Natural killer cell (primary cell): Measurements from ENCODE around the gene DDX42. TPM values are rescaled to one million over a fixed set of nuclear protein-coding genes. Genes with fewer than 3 reads are reported as not detected.

Experiments
- ATAC-seq, 3 donors: fragments of 150-1000 bp in 2 of 3; fragments of 200-7000 bp in 1 of 3; cut with Tn5 transposase; 1 replicate in 1 of 3; 2 replicates in 2 of 3; pipeline ENCODE4 v1.10.0; 2021; ENCODE audit warnings: mild to moderate bottlenecking in 2 of 3, moderate library complexity in 2 of 3
- DNase-seq, 2 donors: peaks; one replicate each; pipeline versions ENCODE4 v3.0.0 to v3.0.0-alpha.2; 2013 to 2021; ENCODE audit warnings: mixed read lengths in 1 of 2
- H3K27ac ChIP-seq: one replicate; pipeline ENCODE4 v1.5.1; 2013; ENCODE audit warnings: mild to moderate bottlenecking, low read length
- H3K27me3 ChIP-seq: one replicate; pipeline ENCODE4 v1.6.1; 2013; ENCODE audit warnings: low read length; ENCODE audit not compliant: control insufficient read depth, insufficient read depth
- H3K36me3 ChIP-seq: one replicate; pipeline ENCODE4 v1.6.1; 2013; ENCODE audit warnings: low read length; ENCODE audit not compliant: control insufficient read depth, insufficient read depth
- H3K4me1 ChIP-seq: one replicate; pipeline ENCODE4 v1.6.1; 2013; ENCODE audit warnings: low read length; ENCODE audit not compliant: control insufficient read depth, insufficient read depth
- H3K4me3 ChIP-seq: one replicate; pipeline ENCODE4 v1.5.1; 2013; ENCODE audit warnings: low read length
- H3K9me3 ChIP-seq: one replicate; pipeline ENCODE4 v1.6.1; 2013; ENCODE audit warnings: low read length; ENCODE audit not compliant: control insufficient read depth, insufficient read depth
- H3K27ac Mint-ChIP-seq, 2 donors: one replicate each; pipeline ENCODE4 v1.8.0; 2022; ENCODE audit warnings: mild to moderate bottlenecking in 2 of 2, mixed read lengths in 2 of 2, moderate library complexity in 1 of 2
- H3K27me3 Mint-ChIP-seq, 2 donors: one replicate each; pipeline ENCODE4 v1.8.0; 2022; ENCODE audit warnings: low read depth in 2 of 2, mixed read lengths in 2 of 2
- H3K36me3 Mint-ChIP-seq: one replicate; pipeline ENCODE4 v1.8.0; 2022; ENCODE audit warnings: mixed read lengths
- H3K4me1 Mint-ChIP-seq, 2 donors: one replicate each; pipeline ENCODE4 v1.8.0; 2022; ENCODE audit warnings: mixed read lengths in 2 of 2
- H3K4me3 Mint-ChIP-seq: one replicate; pipeline ENCODE4 v1.8.0; 2022; ENCODE audit warnings: mild to moderate bottlenecking, moderate library complexity, mixed read lengths
- H3K9me3 Mint-ChIP-seq, 2 donors: one replicate each; pipeline ENCODE4 v1.8.0; 2022; ENCODE audit warnings: mixed read lengths in 2 of 2
- whole genome bisulfite sequencing: methylation state at CpG from one replicate; pipeline ENCODE4 v1.1.7; 2013; ENCODE audit warnings: missing lambda C conversion rate; ENCODE audit not compliant: insufficient coverage; 5-methylcytosine and 5-hydroxymethylcytosine counted together
- intact Hi-C: fragments of 100-400 bp; cut with micrococcal nuclease; formaldehyde crosslinking; loops from one replicate; pipeline ENCODE4 v1.14.2; 2022
- total RNA-seq, 4 donors: library from RNA; stranded (reverse); fragments of 120-200 nt in 1 of 4; gene quantifications; one replicate each; pipeline versions ENCODE4 v1.2.3 to v1.2.4, GENCODE V29; 2013 to 2022
- TF ChIP-seq, protein P1 (sequence below): fragments of 200-600 bp; IDR thresholded peaks from one replicate; pipeline ENCODE4 v1.8.0; 2022; ENCODE audit warnings: antibody characterized with exemption

The DDX42 gene
- total RNA-seq, 3 donors from 2014 or later (not counting 1 experiment from before 2014, with no cell fraction given), result 80.1 to 127 (median 110) TPM

DNA sequence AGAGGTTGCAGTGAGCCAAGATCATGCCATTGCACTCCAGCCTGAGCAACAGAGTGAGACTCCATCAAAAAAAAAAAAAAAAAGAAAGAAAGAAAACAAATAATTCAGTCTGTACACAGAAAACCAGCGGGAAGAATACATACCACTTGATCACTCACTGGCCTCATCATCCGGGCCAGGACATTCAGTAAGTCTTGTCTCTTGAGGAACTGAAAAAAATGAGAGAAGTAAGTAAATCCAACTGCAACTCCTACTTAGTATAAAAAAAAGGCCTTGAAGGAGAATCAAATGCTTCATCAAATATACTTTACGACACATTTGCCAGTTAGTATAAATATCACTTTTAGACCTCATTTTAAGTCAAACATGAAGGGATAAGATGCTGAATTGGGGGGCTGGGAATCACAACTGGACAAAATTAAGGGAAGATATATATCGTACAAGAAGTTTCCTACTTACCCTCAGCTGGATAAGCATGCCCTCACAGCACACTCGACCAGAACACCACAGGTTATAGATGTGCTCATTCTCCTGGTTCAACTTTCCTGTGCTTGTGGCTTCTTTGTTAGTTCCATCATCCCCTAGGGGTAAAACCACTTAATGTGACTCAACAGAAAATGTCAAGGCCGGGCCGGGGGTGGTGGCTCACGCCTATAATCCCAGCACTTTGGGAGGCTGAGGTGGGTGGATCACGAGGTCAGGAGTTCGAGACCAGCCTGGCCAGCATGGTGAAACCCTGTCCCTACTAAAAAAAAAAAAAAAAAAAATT, 13.0 kb upstream of the DDX42 start:
- Mint-ChIP-seq H3K4me1 (peaks cover 8 to 9% of the 10 kb centered on the region in 2 donors), H3K27ac (peak overlapping the region in 1 of 2 donors; percentile 19), H3K27me3 (no peaks in the 10 kb centered on the region), H3K9me3 (no peaks in the 10 kb centered on the region), H3K36me3 (peaks cover 7% of the 10 kb centered on the region), H3K4me3 (no peak overlapping the region)
- H3K27me3 ChIP-seq, result no peaks in the 10 kb centered on the region
- ATAC-seq, result no peak
- DNase-seq, result no peak
- TF ChIP-seq, protein P1, sequence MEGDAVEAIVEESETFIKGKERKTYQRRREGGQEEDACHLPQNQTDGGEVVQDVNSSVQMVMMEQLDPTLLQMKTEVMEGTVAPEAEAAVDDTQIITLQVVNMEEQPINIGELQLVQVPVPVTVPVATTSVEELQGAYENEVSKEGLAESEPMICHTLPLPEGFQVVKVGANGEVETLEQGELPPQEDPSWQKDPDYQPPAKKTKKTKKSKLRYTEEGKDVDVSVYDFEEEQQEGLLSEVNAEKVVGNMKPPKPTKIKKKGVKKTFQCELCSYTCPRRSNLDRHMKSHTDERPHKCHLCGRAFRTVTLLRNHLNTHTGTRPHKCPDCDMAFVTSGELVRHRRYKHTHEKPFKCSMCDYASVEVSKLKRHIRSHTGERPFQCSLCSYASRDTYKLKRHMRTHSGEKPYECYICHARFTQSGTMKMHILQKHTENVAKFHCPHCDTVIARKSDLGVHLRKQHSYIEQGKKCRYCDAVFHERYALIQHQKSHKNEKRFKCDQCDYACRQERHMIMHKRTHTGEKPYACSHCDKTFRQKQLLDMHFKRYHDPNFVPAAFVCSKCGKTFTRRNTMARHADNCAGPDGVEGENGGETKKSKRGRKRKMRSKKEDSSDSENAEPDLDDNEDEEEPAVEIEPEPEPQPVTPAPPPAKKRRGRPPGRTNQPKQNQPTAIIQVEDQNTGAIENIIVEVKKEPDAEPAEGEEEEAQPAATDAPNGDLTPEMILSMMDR, result no peak
- WGBS, result 56% methylated on average over 3 of the region's 10 CpGs
- no peak overlapping the region for H3K4me3 ChIP-seq
- no peaks in the 10 kb centered on the region for H3K9me3 ChIP-seq
- H3K4me1 ChIP-seq, result peaks cover 3% of the 10 kb centered on the region
- peaks cover 78% of the 10 kb centered on the region for H3K36me3 ChIP-seq
- intact Hi-C loops, result no loop called here
- no peak overlapping the region for H3K27ac ChIP-seq

- DNase-seq (no peak), ATAC-seq (no peak)
- WGBS, result 72% methylated on average over 3 of the region's 5 CpGs
- H3K4me1 ChIP-seq, result peaks cover 3% of the 10 kb centered on the region
- peak overlapping the region in 1 of 2 donors; percentile 50 for H3K27ac Mint-ChIP-seq
- H3K36me3 ChIP-seq, result peaks cover 69% of the 10 kb centered on the region
- no peak overlapping the region for H3K27ac ChIP-seq
- H3K9me3 ChIP-seq, result no peaks in the 10 kb centered on the region
- no peak overlapping the region for H3K4me3 ChIP-seq
- TF ChIP-seq, protein P1, result no peak
- H3K9me3 Mint-ChIP-seq, result no peaks in the 10 kb centered on the region
- intact Hi-C loops, result no loop called here
- H3K4me3 Mint-ChIP-seq, result no peak overlapping the region
- no peaks in the 10 kb centered on the region for H3K36me3 Mint-ChIP-seq
- no peaks in the 10 kb centered on the region for H3K27me3 Mint-ChIP-seq
- H3K4me1 Mint-ChIP-seq, result peaks cover 10 to 16% of the 10 kb centered on the region in 2 donors
- H3K27me3 ChIP-seq, result no peaks in the 10 kb centered on the region
Measured at GRCh38 chr17:63762161-63763078, 11.6 kb upstream of the DDX42 start.

GRCh38 chr17:63764716-63765115, 9.3 kb upstream of the DDX42 start:
- Histone ChIP-seq H3K36me3 (peaks cover 61% of the 10 kb centered on the region), H3K4me3 (no peak overlapping the region), H3K27me3 (no peaks in the 10 kb centered on the region), H3K27ac (no peak overlapping the region), H3K9me3 (no peaks in the 10 kb centered on the region), H3K4me1 (peaks cover 3% of the 10 kb centered on the region)
- H3K36me3 Mint-ChIP-seq, result no peaks in the 10 kb centered on the region
- DNase-seq (no peak), ATAC-seq (no peak)
- no peak overlapping the region for H3K27ac Mint-ChIP-seq
- H3K4me3 Mint-ChIP-seq, result no peak overlapping the region
- H3K9me3 Mint-ChIP-seq, result no peaks in the 10 kb centered on the region
- WGBS, result 96% methylated on average over 3 of the region's 4 CpGs
- intact Hi-C loops, result no loop called here
- peaks cover 17 to 31% of the 10 kb centered on the region in 2 donors for H3K4me1 Mint-ChIP-seq
- no peaks in the 10 kb centered on the region for H3K27me3 Mint-ChIP-seq
- TF ChIP-seq, protein P1, result no peak
